Uterus (tissue), 2 donors: ENCODE results near the gene SLC22A2.

Experiments
- POLR2A ChIP-seq, 2 donors: fragments of 450-650 bp; IDR thresholded peaks; one replicate each; pipeline ENCODE4 v1.6.1; 2016; ENCODE audit warnings: antibody characterized with exemption in 2 of 2, mild to moderate bottlenecking in 1 of 2, moderate library complexity in 1 of 2
- TF ChIP-seq, protein P1 (sequence below), 4 experiments: fragments of 200-600 bp in 2 of 4; fragments of 450-650 bp in 2 of 4; sonication (generic) in 2 of 4; IDR thresholded peaks; one replicate each; pipeline ENCODE4 v1.5.1; 2016 to 2019; ENCODE audit warnings: antibody characterized with exemption in 4 of 4, mild to moderate bottlenecking in 2 of 4, moderate library complexity in 1 of 4

DNA sequence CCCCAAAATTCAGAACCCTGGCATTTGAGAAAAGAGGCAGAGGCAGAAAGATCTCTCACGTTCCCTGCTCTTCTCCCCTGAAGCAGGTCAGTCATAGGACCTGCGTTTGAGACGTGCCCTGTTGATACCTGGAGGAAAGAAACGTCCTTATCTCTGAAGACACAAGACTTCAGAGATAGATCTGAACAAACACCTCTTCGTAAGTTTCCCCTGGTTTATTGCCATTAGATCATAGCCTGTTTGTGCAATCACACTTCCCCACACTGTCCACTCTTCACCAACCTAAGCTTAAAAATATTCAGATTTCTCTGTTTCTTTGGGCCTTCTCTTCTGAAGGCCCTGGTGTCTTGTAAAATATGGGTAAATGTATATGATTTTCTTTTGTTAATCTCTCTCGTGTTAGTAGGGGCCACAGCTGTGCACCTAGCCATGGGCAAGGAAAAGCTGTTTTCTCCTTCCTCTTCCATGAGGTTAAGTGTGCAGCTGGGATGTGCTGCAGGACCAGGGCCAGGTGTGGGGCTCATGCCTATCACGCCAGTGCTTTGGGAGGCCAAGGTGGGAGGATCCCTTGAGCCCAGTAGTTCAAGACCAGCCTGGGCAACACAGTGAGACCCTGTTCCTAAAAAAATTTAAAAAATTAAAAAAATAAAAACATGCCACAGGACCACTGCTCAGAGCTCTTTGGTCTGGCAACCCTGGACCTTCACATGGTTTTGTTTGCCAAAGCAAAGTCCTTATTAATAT, 4.7 kb upstream of the SLC22A2 start:
- TF ChIP-seq, protein P1, sequence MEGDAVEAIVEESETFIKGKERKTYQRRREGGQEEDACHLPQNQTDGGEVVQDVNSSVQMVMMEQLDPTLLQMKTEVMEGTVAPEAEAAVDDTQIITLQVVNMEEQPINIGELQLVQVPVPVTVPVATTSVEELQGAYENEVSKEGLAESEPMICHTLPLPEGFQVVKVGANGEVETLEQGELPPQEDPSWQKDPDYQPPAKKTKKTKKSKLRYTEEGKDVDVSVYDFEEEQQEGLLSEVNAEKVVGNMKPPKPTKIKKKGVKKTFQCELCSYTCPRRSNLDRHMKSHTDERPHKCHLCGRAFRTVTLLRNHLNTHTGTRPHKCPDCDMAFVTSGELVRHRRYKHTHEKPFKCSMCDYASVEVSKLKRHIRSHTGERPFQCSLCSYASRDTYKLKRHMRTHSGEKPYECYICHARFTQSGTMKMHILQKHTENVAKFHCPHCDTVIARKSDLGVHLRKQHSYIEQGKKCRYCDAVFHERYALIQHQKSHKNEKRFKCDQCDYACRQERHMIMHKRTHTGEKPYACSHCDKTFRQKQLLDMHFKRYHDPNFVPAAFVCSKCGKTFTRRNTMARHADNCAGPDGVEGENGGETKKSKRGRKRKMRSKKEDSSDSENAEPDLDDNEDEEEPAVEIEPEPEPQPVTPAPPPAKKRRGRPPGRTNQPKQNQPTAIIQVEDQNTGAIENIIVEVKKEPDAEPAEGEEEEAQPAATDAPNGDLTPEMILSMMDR (IDR thresholded peaks at IDR 0.05): no peak
- TF ChIP-seq POLR2A (IDR thresholded peaks at IDR 0.05): no peak
